Measurements from ENCODE around the gene C1orf105.

DNA sequence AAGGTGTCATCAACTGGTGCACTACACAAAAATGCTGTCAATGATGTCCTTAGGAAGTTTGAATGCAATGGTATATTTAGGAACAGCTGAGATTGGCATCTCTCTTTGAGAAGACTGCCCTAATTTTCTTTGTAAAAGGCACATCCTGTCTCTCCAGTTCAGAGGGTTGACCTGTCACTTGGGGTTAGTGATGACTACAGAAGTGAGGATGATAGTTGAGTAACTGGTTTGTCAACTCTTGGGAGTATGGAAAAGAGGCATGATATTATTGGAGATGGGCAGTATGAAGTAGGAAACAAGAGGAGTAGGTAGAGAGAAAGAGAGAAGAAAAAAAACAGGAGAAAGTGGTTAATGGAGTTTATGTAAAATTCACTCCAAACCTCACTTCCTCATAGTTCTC, 63.8 kb downstream of the C1orf105 start:
- no peak for TF ChIP-seq CTCF (conservative IDR thresholded peaks at IDR 0.05)
- no peak for TF ChIP-seq ZFX (IDR thresholded peaks at IDR 0.05)
